ENCODE results near the gene KIF26B.

GRCh38 chr1:245500546-245500945 is 345.8 kb downstream of the KIF26B start:
- no peak for TF ChIP-seq SP1 (CRISPR knock-in tag; conservative IDR thresholded peaks at IDR 0.05)
- TF ChIP-seq ZNF219 (CRISPR knock-in tag; IDR thresholded peaks at IDR 0.05; ENCODE audit: borderline replicate concordance): no peak
- TF ChIP-seq ATF1 (CRISPR knock-in tag; IDR thresholded peaks at IDR 0.05): no peak
- TF ChIP-seq AR (CRISPR knock-in tag; IDR thresholded peaks at IDR 0.05): no peak
- no peak for TF ChIP-seq CTCF (IDR thresholded peaks at IDR 0.05)
- TF ChIP-seq ZNF512 (CRISPR knock-in tag; IDR thresholded peaks at IDR 0.05; ENCODE audit: borderline replicate concordance): no peak
- TF ChIP-seq PREB (CRISPR knock-in tag; IDR thresholded peaks at IDR 0.05; ENCODE audit: borderline replicate concordance): no peak
- TF ChIP-seq ZNF263 (CRISPR knock-in tag; IDR thresholded peaks at IDR 0.05; ENCODE audit: low read depth): no peak
- no peak for TF ChIP-seq IRF2 (CRISPR knock-in tag; IDR thresholded peaks at IDR 0.05; ENCODE audit: borderline replicate concordance, low read depth)
- no peak for TF ChIP-seq ATF3 (CRISPR knock-in tag; conservative IDR thresholded peaks at IDR 0.05)
- TF ChIP-seq IRF1 (CRISPR knock-in tag; IDR thresholded peaks at IDR 0.05): no peak
